Ureter (tissue), 1 donor: ENCODE data around the gene IGLON5. TPM values are rescaled to one million over a fixed set of nuclear protein-coding genes. Genes with fewer than 3 reads are reported as not detected.

Experiments used
- DNase-seq: peaks from one replicate; pipeline ENCODE4 v3.0.0-alpha.2; 2020; ENCODE audit warnings: low spot score
- total RNA-seq: library from RNA; stranded (reverse); gene quantifications from one replicate; pipeline ENCODE4 v1.2.4, GENCODE V29; 2023
- donor health status: DM: yes; HTN: yes; CAD: no.

IGLON5 gene
- total RNA-seq, 1 donor from 2014 or later, result not detected

DNA sequence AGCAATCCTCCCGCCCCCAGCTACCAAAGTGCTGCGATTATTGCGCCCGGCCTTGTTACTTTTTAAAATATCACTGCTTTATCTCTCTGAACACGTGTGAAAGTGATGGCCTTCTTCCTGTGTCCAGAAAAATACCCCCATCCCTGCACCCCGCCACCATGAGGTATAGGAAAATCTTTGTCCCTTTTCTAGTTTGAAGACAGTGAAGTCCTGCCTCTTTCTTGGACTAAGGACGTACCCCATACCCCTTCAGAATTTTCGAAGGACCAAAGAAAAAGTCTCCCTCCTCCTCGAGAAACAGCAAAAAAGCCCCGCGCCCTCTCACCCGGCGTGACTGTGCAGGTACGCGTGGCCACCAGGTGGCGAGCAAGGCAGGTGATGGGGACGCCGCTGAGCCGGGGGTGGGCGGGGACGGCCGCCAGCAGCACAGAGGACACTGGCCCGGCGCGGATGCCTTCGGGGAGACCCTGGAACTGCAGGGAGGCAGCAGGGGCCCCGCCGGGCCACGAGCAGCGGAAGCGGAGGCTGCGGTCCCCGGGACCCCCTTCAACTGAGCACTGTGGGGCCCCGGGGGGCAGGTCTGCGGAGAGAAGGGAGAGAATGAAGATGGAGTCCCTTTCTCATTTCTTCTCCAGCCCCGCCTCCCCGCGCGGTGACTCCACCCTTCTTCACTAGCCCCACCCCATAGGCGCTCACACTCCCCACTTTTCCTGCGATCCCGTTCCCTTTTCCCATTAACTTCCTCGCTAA, 27.3 kb downstream of the IGLON5 start:
- peak; percentile 86 for DNase-seq

DNA sequence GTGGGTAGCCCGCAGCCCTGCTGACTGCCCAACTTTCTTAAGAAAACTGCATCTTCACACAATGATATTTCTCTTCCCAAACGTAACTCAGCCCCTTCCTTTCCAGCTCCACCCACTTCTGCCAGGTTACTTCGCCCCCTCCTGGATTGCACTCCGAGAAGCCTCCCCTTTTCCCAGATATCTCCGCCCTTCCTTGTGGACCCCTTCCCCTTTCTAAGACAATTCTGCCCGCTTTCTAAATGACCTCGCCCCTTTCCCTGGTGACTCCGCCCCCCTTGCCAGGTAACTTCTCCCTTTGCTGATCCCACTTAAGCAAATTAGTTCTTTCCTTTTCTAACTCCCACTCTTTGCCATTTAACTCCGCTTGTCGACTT, 27.9 kb downstream of the IGLON5 start:
- DNase-seq, result no peak

DNA sequence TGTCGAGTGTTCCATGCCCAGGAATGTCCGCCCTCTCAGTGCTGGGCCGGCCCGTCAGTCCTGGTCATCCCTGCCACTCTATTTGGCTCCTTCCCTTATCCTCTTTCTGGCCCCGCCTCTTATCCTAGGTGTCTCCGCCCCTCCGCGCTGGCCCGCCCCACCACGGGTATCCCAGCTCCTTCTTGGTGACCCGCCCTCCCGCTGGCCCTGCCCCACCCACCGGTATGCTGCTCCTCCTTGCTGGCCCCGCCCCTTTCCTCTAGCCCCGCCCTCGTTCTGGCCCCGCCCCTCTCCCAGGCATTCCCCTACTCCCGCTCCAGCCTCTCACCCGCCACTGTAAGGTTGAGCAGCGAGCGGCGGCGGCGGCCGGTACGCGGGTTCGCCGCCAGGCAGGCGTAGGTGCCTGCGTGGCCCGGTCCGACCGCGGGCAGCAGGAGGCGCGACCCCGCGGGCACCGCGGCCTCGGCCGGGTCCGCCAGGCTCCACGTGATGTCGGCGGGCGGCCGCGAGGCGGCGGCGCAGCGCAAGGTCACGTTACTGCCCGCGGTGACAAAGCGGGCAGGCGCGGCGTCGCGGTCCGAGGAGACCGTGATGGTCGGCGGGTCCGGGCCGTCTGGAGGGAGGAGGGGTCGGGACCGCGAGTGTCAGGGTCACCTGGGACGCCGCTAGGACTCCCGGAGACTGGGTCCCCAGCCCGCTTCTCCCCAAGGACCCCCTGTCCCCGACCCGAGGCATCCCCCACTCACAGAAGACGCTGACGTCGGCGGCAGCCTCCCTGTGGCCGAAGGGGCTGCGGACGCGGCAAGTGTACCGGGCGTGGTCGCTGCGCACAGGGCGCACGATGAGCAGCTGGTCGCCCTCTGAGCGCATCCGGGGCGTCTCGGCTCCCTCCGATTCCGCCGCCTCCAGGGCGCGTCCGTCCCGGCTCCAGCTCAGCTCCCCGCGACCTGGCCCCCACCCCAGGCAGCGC, 28.5 kb downstream of the IGLON5 start:
- peak; percentile 99 for DNase-seq

DNA sequence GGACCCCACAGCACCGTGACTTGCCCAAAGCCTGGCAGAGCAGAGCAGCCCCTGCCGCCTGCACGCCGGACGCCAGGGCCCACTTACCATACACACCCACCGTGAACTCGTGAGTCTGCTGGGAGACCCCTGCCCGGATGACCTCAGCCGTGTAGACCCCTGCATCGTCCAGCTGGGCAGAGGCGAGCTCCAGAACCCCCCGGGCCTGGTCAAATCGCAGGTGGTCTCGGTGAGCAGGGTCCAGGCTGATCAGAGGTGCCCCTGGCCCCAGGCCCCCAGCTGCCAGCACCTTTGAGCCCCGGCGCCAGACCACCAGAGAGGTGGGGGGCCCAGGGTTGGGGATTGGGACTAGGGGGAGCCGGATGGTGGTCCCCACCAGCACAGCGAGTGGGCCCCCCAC, 29.6 kb downstream of the IGLON5 start:
- no peak for DNase-seq

DNA sequence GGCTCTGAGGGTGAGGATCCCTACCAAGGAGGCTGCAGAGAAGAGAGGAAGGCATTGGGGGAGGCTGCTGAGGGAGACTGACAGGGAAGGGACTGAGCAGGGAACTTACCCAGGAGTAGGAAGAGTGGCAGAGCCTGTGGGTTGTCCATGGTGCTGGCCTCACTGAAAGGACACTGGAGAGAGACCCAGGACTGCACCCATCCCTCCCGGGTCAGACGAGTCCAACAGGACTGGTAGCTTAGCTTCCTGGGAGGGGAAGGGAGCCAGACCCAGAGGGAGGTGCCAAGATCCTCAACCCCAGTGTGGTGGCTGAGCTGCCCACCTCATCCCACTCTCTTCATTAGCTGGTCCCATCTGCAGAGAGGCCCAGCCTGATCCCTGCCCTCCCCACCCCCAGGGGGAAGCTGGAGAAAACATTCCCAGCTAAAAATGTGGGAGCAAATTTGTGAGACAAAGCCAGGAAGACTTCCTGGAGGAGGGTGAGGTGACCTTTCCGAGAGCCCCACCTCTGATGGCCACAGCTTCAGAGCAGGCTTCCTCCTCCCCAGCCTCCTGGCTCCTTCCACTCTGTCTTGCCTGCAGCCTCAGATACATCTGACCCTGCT, 30.6 kb downstream of the IGLON5 start, which contains the start of gene VSIG10L:
Gene VSIG10L (minus strand): TSS at position 164 of the 605 bp plus-strand sequence. CDS start 15 bp downstream, at position 149.
- no peak for DNase-seq

DNA sequence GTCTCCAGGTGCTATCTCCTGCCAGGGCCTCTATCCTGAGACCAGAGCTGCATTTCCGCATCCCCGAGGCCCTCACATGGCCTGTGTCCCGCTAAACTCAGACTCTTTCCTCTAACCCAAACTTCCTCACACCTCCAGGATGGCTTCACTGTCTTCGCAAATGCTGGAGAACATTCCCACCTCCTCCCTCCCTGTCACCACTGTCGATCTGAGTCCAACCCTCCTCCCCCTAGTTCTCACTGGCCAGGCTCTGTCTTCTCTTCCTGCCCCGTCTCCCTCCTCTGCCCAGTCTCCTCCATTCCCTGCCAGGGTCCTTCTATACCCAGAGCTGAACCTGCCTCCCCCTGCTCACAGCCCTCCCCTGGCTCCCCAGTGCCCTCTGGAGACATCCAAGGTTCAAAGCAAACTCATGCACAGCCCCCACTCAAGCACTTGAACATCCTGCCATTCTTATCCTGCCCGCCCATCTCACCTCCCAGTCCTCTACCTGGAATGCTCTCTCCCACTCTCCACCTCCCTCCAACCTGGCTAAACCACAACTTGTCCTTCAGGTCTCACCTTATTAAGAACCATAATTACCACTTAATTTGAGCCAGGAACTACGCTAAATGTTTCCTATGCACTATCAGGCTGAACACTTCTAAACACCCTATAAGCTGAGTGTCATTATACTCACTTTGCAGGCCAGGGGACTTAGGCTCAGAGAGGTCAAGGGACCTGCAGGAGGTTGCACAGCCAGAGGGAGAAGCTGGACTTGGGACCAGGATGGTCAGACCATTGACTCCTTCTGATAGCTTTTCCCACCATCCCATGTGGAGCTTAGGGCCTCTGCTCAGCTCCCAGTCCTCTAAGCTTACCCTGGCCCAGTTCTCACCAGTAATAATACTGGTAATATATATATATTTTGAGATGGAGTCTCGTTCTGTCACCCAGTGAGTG, 31.5 kb downstream of the IGLON5 start:
- no peak for DNase-seq

DNA sequence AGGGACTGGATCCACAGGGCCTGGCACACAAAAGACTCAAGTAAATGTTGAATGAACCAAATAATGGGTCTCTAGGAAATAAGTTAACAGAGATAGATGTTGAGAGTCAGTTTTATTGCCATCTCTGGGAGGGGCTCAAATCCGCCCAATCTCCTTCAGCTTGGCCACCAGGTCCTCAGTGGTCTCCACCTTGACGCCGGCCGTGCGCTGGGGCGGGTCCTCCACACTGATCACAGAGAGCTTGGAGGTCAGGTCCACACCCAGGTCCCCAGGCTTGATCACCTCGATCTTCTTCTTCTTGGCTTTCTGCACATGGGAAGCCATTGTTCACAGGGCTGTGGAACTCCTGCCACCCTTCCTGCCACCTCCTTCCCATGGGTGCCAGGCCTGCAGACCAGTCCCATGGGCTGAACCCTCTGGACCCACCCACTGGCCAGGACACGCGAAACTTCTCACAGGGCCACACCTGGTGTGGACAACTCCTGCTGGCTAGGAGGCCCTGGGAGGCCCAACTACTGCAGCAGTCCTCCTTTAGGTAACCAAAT, 33.7 kb downstream of the IGLON5 start:
- DNase-seq, result no peak

DNA sequence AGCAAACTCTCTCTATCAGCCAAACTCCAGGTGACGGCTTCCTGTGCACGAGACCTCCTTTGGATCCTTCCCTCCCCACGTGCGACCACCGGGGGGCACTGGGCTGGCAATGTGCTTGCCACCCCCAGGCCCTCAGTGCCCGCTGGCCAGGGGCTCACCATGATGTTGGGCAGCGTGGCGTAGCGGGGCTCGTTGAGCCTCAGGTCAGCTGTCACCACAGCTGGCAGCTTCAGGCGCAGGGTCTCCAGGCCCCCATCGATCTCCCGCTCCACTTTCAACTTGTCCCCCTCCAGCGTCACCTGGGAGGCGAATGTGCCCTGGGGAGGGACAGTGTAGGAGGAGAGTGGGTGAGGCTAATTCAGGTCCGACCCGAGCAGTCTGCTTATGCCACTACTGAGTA, 35.3 kb downstream of the IGLON5 start:
- DNase-seq, result no peak

DNA sequence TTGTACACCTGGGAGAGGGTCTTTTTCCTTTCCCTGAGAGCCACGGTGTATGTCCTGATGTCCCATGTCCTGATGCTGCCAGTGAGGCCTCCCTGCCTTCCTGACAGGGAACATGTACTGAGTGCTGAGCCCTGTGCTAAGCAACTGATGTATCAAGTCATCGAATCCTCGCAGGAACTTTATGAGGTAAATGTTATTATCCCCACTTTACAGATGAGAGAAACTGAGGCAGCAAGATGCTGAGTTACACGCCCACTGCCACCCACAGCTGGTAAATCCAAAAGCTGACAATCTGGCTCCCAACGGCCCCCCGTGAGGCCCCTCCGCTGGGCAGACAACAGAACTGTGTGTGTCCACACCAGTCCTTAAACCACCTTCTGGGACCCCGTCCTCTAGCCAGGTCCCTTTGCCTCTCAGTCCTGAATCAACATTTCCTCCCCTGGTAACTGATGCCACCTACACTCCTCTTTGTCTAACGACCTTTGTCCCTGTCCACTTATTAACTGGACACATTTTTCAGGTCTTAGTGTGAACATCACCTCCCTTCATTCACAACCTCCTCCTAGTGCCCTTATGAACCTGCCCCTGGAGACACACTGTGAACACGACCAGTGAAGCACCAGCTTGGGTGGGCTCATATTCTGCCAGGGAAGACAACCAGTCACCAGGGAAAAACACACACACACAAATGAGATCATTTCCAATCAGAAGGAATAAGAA, 35.9 kb downstream of the IGLON5 start:
- no peak for DNase-seq

DNA sequence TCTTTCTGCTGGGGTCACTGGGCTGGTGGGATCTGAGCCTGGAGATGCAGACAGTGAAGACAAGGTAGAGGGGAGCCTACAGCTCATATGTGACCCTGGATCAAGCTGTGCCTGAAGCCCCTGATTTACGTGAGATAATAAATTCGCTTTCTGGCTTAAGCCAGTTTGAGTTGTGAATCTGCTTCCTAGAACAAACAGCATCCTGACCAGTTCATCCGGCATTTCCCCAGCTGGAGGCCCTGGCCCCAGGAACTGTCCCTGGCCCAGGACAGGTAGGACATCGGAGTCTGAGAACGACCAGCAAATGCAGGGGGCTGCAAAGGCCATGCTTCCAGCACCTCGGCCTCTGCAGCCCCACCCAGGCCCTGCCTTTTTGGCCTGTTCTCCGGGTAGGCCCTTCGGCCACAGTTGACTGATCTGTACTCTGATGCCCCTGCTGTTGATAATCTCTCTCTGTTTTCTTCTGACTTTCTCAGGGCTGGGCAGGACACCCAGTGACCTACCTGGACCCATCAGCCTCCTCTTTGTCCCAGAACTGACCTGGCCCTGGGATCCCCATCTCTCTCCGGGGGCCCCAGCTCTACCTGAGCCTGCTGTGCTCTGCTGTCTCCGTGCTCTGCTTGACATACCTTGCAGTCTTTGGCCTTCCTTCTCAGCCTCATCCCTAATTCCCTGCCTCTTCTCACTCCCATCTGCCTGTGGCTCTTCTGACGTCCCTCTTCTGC, 40.0 kb downstream of the IGLON5 start:
- no peak for DNase-seq

DNA sequence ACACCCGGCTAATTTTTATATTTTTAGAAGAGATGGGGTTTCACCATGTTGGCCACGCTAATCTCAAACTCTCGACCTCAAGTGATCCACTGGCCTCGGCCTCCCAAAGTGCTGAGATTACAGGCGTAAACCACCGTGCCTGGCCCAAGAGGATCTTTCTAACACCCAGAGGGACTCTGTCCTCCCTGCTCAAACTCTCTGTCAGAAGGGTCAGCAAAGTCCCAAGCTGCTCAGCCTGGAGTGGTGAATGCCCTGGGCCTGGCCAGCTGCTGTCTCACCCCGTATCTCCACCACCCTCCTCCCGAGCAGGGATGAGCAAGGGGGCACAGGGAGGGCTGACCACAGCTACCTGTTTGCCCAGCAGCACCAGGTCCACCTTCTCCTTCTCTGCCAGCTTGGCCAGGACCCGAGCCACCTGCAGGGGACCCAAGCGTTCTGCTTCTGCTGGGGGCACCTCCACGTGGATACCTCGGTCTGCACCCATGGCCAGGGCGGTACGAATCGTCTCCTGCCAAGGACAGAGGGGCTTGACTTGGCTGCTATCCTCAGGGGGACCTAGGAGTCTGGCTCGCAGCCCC, 41.4 kb downstream of the IGLON5 start:
- no peak for DNase-seq

DNA sequence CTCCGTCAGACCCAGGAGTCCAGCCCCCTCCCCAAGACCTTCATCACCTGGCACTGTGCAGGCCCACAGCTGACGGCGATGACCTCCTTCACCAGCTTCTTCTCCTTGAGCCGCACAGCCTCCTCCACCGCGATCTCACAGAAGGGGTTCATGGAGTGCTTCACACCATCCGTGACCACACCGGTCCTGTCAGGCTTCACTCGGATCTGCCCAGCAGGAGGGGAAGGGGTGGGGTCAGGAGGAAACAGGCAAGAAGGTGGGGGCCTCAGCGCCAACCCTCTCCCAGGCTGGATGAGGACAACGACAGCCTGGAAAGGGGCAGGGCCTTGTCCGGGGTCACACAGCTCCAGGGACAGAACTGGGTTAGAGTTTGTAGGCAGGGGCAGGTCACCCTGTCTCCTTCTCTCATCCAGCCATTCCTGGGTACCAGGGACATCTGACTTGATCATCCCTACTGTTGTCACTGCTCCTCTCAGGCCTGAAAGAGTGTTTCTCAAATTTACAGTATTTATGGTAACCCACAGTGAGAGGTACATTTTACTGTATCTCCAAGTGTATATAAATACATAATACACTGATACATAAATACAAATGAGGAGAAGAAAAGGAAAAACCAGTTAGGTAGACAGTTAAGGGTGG, 42.8 kb downstream of the IGLON5 start:
- no peak for DNase-seq

DNA sequence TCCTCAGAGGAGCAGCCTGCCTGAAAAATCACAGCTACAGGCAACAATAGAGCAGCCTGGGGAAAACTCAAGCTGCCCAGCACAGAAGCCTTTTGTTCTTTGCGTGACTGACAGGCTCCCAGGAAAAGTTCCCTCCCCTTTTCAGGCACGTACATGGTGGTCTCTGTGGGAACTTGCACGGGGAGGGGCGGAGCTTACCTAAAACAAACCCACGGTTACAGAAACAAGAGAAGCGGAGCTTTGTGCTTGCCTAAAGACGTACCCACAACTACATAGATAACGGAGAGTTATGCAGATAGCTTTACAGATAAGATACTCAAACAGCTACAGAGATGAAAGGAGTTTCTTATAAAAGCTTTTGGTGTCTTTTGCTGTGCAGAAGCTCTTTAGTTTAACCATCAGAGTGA, 43.3 kb downstream of the IGLON5 start:
- no peak for DNase-seq

DNA sequence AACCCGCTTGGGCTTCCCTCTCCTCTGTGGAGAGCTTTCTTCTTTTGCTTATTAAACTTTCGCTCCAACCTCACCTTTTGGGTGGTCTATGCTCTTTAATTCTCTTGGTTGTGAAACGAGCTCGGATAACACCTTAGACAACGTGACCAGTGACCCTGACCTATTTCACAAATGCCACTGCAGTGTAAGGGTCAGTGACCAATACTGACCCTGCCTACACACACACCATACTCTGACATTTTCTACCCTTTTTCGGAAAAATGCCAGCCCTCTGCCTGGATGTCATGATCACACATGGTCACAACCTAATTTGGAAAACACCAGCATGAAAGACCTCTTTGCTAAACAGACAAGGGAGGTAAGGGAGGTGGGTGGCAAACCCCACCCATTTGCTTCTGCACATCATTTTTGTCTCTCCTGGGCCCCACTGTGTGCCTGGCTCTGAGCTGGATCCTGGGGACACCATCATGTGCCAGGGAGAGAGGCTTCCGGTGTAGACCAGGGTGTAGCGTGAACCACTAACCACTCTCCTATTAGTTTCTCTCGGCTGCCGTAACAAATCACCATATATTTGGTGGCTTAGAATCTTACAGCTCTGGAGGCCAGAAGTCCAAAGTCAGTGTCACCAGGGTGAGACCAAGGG, 44.8 kb downstream of the IGLON5 start:
- no peak for DNase-seq

DNA sequence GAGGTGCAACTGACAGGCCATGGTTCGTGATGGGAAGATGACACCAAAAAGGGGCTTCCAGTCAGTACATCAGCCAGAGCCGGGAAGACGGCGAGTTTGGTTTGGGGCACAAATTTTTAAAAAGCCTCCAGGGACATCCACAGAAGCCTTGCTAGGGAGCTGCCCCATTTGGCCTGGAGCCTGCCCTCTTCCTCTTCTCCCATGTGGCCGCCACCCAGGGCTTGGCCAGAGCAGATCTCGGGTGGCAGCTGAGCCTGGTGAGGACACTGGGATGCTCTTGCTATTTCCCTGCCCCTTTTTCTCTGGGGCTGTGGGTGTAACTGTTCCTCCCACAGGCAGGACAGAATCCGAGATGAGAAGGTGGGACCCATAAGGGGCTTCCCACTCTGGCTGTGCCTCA, 46.5 kb downstream of the IGLON5 start:
- DNase-seq, result no peak

DNA sequence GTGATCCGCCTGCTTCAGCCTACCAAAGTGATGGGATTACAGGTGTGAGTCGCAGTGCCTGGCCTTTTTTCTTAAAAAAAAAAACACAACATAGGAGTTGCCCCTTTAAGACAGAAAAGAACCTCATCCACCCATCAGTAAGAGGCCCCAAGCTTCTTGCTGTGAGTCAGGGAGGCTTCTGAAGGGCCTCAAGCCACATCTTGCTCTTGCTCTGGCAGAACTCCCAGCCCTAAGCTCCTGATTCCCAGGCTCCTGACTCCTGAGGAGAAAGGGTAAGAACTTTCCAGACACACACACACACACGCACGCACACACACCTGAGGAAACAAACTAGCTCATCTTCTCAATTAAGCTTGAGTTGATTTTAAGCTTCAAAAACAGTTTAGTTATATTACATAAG, 47.9 kb downstream of the IGLON5 start:
- DNase-seq, result no peak

DNA sequence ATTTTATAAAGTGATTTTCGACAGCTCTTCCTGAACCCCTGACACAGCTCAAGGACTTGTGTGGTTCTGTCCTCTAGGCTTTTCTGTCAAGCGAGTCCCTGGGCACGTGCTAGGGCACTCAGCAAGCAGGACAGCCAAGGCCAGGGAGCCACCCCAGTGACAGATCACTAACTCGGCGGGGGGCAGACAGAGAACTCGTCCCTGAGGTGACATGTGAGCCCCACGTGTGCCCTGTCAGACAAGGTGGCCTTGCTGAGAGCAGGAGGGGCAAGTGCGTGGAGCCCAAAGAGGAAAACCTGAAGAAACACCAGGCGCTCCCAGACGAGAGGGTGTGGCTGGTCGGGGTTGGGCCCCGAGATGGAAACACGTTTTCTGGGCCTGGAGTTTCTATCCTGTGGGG, 49.8 kb downstream of the IGLON5 start:
- DNase-seq, result no peak
